Uterus (tissue), 4 donors: ENCODE data around the gene RABGAP1. TPM values are rescaled to one million over a fixed set of nuclear protein-coding genes. Genes with fewer than 3 reads are reported as not detected.

Experiments
- DNase-seq, 2 donors: peaks; one replicate each; pipeline ENCODE4 v3.0.0-alpha.2; 2019 to 2020
- H3K27ac ChIP-seq, 2 donors: fragments of 200-600 bp; sonication (generic); 1 replicate in 1 of 2; 2 replicates in 1 of 2; pipeline ENCODE4 v1.5.1; 2016 to 2018
- H3K27me3 ChIP-seq, 2 donors: fragments of 200-600 bp; sonication (generic); one replicate each; pipeline ENCODE4 v1.5.1; 2018 to 2019; ENCODE audit warnings: control low read depth in 1 of 2
- H3K36me3 ChIP-seq, 2 donors: fragments of 200-600 bp; sonication (generic); one replicate each; pipeline ENCODE4 v1.5.1; 2019; ENCODE audit warnings: control low read depth in 1 of 2
- H3K4me1 ChIP-seq, 2 donors: fragments of 200-600 bp; sonication (generic); one replicate each; pipeline ENCODE4 v1.5.1; 2018 to 2019; ENCODE audit warnings: control low read depth in 1 of 2
- H3K4me3 ChIP-seq, 2 donors: fragments of 200-600 bp; sonication (generic); 1 replicate in 1 of 2; 2 replicates in 1 of 2; pipeline ENCODE4 v1.5.1; 2018 to 2019; ENCODE audit warnings: mild to moderate bottlenecking in 1 of 2
- H3K9me3 ChIP-seq, 2 donors: fragments of 200-600 bp; sonication (generic); one replicate each; pipeline ENCODE4 v1.5.1; 2019; ENCODE audit warnings: control low read depth in 1 of 2
- POLR2A ChIP-seq, 2 donors: fragments of 450-650 bp; IDR thresholded peaks; one replicate each; pipeline ENCODE4 v1.6.1; 2016; ENCODE audit warnings: antibody characterized with exemption in 2 of 2, mild to moderate bottlenecking in 1 of 2, moderate library complexity in 1 of 2
- intact Hi-C: fragments of 100-400 bp; cut with DNase I; formaldehyde crosslinking; loops from one replicate; pipeline ENCODE4 v1.15.1; 2023; ENCODE audit warnings: low total_unique reads
- total RNA-seq, 4 donors: library from RNA; depleted of rRNA in 3 of 4; stranded (reverse); fragments of >200 nt in 3 of 4; gene quantifications; one replicate each; pipeline versions ENCODE4 v1.1.0 to v1.2.4, GENCODE V29; 2014 to 2023
- TF ChIP-seq, protein P1 (sequence below), 4 experiments: fragments of 200-600 bp in 2 of 4; fragments of 450-650 bp in 2 of 4; sonication (generic) in 2 of 4; IDR thresholded peaks; one replicate each; pipeline ENCODE4 v1.5.1; 2016 to 2019; ENCODE audit warnings: antibody characterized with exemption in 4 of 4, mild to moderate bottlenecking in 2 of 4, moderate library complexity in 1 of 4
- donor health status: DM: yes; HTN: yes; CAD: no.

The RABGAP1 gene
- total RNA-seq, 4 donors from 2014 or later, result 81.2 to 107 (median 91.0) TPM

DNA sequence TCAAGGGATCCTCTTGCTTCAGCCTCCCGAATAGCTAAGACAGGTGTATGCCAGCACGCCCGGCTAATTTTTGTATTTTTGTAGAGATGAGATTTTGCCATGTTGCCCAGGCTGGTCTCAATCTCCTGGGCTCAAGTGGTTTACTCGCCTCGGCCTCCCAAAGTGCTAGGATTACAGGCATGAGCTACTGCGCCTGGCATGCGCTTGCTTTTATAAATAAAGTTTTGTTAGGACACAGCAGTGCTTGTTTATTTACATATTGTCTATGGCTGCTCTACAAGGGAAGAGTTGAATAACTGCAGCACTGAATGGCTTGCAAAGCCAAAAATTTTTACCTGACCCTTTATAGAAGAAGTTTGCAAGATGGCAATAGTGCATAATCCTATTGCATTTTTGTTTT lies 120.4 kb downstream of the RABGAP1 start:
- no peak overlapping the region for H3K27ac ChIP-seq
- H3K36me3 ChIP-seq, result no peaks in the 10 kb centered on the region
- H3K4me1 ChIP-seq, result peaks cover 3 to 4% of the 10 kb centered on the region in 2 donors
- H3K27me3 ChIP-seq, result no peaks in the 10 kb centered on the region
- intact Hi-C loops, result no loop called here
- TF ChIP-seq, protein P1, sequence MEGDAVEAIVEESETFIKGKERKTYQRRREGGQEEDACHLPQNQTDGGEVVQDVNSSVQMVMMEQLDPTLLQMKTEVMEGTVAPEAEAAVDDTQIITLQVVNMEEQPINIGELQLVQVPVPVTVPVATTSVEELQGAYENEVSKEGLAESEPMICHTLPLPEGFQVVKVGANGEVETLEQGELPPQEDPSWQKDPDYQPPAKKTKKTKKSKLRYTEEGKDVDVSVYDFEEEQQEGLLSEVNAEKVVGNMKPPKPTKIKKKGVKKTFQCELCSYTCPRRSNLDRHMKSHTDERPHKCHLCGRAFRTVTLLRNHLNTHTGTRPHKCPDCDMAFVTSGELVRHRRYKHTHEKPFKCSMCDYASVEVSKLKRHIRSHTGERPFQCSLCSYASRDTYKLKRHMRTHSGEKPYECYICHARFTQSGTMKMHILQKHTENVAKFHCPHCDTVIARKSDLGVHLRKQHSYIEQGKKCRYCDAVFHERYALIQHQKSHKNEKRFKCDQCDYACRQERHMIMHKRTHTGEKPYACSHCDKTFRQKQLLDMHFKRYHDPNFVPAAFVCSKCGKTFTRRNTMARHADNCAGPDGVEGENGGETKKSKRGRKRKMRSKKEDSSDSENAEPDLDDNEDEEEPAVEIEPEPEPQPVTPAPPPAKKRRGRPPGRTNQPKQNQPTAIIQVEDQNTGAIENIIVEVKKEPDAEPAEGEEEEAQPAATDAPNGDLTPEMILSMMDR (IDR thresholded peaks at IDR 0.05), result no peak
- no peak for TF ChIP-seq POLR2A (IDR thresholded peaks at IDR 0.05)
- DNase-seq, result no peak
- H3K9me3 ChIP-seq, result no peaks in the 10 kb centered on the region
- no peak overlapping the region for H3K4me3 ChIP-seq

DNA sequence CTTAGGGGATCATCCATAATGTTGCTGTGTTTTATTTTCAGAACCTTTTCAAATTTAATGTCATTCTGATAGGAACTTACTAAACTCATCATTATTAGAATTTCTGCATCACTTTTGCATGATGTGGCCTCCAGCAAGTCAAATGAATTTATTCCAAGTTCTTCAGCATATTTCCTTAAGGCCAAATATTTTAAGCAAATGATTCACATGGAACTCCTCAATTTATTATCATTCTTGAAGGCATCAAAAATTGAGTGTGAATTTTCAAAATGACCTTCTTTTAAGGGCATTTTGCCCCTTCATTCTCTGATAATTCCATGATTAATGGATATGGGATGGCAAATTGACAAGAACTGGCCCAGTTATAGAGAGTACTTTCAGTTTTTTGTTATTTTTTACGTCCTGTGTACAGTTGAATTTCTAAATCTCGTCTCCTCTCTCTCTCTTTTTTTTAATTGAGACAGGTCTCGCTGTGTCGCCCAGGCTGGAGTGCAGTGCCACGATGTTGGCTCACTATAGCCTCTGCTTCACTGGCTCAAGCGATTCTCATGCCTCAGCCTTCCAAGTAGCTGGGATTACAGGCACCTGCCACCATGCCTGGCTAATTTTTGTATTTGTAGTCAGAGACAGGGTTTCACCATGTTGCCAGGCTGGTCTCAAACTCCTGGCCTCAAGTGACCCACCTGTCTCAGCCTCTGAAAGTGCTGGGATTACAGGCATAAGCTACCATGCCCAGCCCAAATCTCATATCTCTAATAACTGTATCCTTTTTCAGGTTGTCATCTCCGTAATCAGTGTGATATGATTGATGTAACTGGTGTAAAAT lies 121.7 kb downstream of the RABGAP1 start:
- H3K9me3 ChIP-seq, result no peaks in the 10 kb centered on the region
- no peak for DNase-seq
- H3K4me3 ChIP-seq, result no peak overlapping the region
- H3K4me1 ChIP-seq, result peaks cover 3 to 4% of the 10 kb centered on the region in 2 donors
- H3K27me3 ChIP-seq, result no peaks in the 10 kb centered on the region
- intact Hi-C loops, result no loop called here
- H3K27ac ChIP-seq, result peak overlapping the region; percentile 14 to 55
- TF ChIP-seq, protein P1 (IDR thresholded peaks at IDR 0.05), result no peak
- no peak for TF ChIP-seq POLR2A (IDR thresholded peaks at IDR 0.05)
- H3K36me3 ChIP-seq, result no peaks in the 10 kb centered on the region

DNA sequence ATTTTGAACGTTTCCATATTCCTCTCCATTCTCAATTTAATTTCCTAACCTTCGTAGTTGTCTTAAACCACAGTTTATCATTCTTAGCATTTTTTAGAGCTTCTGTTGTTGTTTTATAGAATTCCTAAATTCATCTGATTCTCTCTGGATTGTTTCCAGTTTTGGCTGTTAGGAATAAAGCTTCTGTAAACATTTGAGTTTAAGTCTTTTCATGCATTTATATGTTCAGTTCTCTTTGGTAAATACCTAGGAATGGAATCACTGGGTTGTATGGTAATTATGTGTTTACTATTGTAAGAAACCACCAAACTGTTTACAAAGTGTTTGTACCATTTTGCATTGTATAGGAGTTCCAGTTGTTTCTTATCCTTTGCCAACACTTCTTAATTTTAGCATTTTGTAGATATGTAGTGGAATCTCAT lies 122.4 kb downstream of the RABGAP1 start:
- TF ChIP-seq, protein P1 (IDR thresholded peaks at IDR 0.05), result no peak
- no peak for TF ChIP-seq POLR2A (IDR thresholded peaks at IDR 0.05)
- no peak for DNase-seq
- Histone ChIP-seq H3K36me3 (no peaks in the 10 kb centered on the region), H3K27me3 (no peaks in the 10 kb centered on the region), H3K9me3 (no peaks in the 10 kb centered on the region), H3K4me3 (no peak overlapping the region), H3K27ac (peak overlapping the region in 1 of 2 donors; percentile 55), H3K4me1 (peaks cover 3 to 4% of the 10 kb centered on the region in 2 donors)
- intact Hi-C loops, result no loop called here

DNA sequence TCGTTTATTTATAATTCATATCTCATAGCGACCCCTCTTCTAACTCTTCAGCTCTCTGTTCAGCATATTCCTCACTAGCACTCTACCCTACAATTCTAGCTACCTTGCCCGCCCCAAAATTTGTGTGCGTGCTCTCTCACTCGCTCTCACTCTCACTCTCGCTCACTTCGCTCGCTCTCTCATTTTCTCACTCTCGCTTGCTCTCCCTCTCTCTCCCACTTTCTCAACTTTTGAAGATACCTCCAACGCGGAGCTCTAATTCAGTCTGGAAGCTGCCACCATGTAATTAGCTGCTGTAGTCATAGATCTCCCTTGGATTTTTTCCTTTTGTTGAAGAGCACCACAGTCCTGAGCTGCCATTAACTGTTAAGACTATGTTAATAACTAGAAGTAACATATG lies 123.1 kb downstream of the RABGAP1 start:
- no peaks in the 10 kb centered on the region for H3K27me3 ChIP-seq
- H3K9me3 ChIP-seq, result no peaks in the 10 kb centered on the region
- H3K4me3 ChIP-seq, result no peak overlapping the region
- no peaks in the 10 kb centered on the region for H3K36me3 ChIP-seq
- peaks cover 3 to 4% of the 10 kb centered on the region in 2 donors for H3K4me1 ChIP-seq
- TF ChIP-seq, protein P1 (IDR thresholded peaks at IDR 0.05), result no peak
- DNase-seq, result no peak
- intact Hi-C loops, result no loop called here
- H3K27ac ChIP-seq, result peak overlapping the region in 1 of 2 donors; percentile 55

DNA sequence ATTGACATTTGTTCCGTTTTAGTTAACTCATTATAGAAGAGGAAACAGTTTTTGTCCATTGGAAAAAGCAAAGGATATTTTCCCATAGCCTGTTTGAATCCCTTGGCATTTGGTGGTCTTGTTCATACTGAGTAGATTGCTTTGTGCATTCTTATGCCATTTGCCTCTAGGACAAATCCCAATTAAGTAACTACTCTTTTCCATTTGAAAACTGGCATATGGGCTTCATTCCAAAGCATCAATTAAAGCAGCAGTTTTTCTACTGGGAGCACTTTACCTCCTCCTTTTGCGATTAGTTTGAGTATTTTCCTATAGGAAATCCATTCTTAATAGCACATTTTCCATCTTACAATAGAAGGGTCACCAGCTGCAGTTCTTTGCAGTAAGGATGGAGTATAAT lies 123.9 kb downstream of the RABGAP1 start:
- H3K27ac ChIP-seq, result no peak overlapping the region
- H3K9me3 ChIP-seq, result no peaks in the 10 kb centered on the region
- intact Hi-C loops, result no loop called here
- no peaks in the 10 kb centered on the region for H3K27me3 ChIP-seq
- DNase-seq, result no peak
- no peaks in the 10 kb centered on the region for H3K36me3 ChIP-seq
- no peak overlapping the region for H3K4me3 ChIP-seq
- peaks cover 3 to 4% of the 10 kb centered on the region in 2 donors for H3K4me1 ChIP-seq
- TF ChIP-seq, protein P1 (IDR thresholded peaks at IDR 0.05), result no peak
- no peak for TF ChIP-seq POLR2A (IDR thresholded peaks at IDR 0.05)
